Left ventricle myocardium inferior (tissue), 1 donor: ENCODE results near the gene PAK4. TPM values are rescaled to one million over a fixed set of nuclear protein-coding genes. Genes with fewer than 3 reads are reported as not detected.
A peak's percentile ranks its signal among the peaks of the same experiment; 100 is the strongest.

Experiments used
- DNase-seq: peaks from one replicate; pipeline ENCODE4 v3.0.0-alpha.2; 2020
- H3K27ac ChIP-seq: fragments of 200-600 bp; replicated peaks from 2 replicates; pipeline ENCODE4 v1.8.0; 2021
- H3K27me3 ChIP-seq: fragments of 200-600 bp; 2 replicates; pipeline ENCODE4 v1.8.0; 2021; ENCODE audit warnings: low read depth
- H3K36me3 ChIP-seq: fragments of 200-600 bp; 2 replicates; pipeline ENCODE4 v1.8.0; 2021
- H3K4me1 ChIP-seq: fragments of 200-600 bp; 2 replicates; pipeline ENCODE4 v1.8.0; 2021
- H3K4me3 ChIP-seq: fragments of 200-600 bp; 2 replicates; pipeline ENCODE4 v1.8.0; 2021; ENCODE audit warnings: mild to moderate bottlenecking, moderate library complexity
- H3K9me3 ChIP-seq: fragments of 200-600 bp; replicated peaks from 2 replicates; pipeline ENCODE4 v1.8.0; 2021
- intact Hi-C: fragments of 100-400 bp; cut with micrococcal nuclease; formaldehyde crosslinking; loops from one replicate; pipeline ENCODE4 v1.11.0; 2022
- total RNA-seq: library from RNA; stranded (reverse); fragmentation: NEBNext Ultra II Directional; extraction: Animal tissue kit (Norgen Biotek cat#: 25700); gene quantifications from one replicate; pipeline ENCODE4 v1.2.1, GENCODE V29; 2021
- TF ChIP-seq, protein P1 (sequence below): fragments of 200-600 bp; IDR thresholded peaks from 2 replicates; pipeline ENCODE4 v1.8.0; 2021; ENCODE audit warnings: antibody characterized with exemption, mild to moderate bottlenecking, borderline replicate concordance
- donor health status: DM: no; HTN: yes; CAD: no; lungs with severe emphysema.

Gene PAK4
- total RNA-seq, 1 donor from 2014 or later = 17.0 TPM

DNA sequence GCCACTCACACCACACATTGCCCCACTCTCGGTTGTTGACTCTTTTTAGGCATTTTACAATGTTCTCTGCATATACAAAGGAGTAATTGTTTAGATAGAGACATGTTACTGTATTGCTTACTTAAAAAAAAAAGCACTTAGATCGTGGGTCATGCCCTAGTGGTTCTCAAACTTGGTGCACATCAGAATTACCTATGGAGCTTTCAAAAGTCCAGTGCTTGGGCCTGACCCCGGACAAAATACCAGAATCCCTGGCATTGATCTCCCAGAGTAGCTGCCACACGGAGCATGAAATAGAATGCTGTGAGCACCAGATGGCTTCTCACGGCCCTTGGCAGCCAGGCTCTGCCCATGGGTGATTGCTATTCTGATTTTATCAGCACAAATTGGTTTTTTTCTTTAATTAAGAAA lies 21.4 kb upstream of the PAK4 start:
- H3K27me3 ChIP-seq = peaks cover 85% of the 10 kb centered on the region
- no peak for DNase-seq
- TF ChIP-seq, protein P1, sequence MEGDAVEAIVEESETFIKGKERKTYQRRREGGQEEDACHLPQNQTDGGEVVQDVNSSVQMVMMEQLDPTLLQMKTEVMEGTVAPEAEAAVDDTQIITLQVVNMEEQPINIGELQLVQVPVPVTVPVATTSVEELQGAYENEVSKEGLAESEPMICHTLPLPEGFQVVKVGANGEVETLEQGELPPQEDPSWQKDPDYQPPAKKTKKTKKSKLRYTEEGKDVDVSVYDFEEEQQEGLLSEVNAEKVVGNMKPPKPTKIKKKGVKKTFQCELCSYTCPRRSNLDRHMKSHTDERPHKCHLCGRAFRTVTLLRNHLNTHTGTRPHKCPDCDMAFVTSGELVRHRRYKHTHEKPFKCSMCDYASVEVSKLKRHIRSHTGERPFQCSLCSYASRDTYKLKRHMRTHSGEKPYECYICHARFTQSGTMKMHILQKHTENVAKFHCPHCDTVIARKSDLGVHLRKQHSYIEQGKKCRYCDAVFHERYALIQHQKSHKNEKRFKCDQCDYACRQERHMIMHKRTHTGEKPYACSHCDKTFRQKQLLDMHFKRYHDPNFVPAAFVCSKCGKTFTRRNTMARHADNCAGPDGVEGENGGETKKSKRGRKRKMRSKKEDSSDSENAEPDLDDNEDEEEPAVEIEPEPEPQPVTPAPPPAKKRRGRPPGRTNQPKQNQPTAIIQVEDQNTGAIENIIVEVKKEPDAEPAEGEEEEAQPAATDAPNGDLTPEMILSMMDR = no peak
- no peak overlapping the region for H3K27ac ChIP-seq
- no peaks in the 10 kb centered on the region for H3K4me1 ChIP-seq
- H3K4me3 ChIP-seq = no peak overlapping the region
- H3K9me3 ChIP-seq = no peaks in the 10 kb centered on the region
- intact Hi-C loops = no loop called here
- no peaks in the 10 kb centered on the region for H3K36me3 ChIP-seq

DNA sequence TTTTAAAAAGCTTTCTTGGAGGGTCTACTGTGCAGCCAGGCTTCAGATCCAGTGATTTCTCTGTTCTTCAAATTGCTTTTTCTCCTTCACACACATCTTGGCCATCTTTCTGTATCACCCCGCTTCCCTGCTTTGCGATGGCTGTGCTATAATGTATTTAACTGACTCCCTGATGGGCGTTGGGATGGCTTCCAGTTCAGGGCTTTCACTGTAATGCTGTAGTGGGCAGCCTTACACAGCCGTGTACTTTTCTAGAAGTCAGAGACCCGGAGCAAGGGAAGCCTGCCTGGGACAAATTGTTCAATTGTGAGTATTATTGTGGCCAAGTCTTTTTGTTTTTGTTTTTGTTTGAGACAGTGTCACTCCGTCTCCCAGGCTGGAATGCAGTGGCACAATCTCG lies 19.4 kb upstream of the PAK4 start:
- Histone ChIP-seq H3K27me3 (peaks cover 85% of the 10 kb centered on the region), H3K36me3 (no peaks in the 10 kb centered on the region), H3K4me3 (no peak overlapping the region), H3K9me3 (no peaks in the 10 kb centered on the region), H3K27ac (no peak overlapping the region), H3K4me1 (no peaks in the 10 kb centered on the region)
- TF ChIP-seq, protein P1 = no peak
- intact Hi-C loops = loop anchor here (5.0 kb wide), 1 partner anchor 221 kb away; no protein-coding TSS in a partner anchor
- no peak for DNase-seq

GRCh38 chr19:39109641-39110040 lies 15.9 kb upstream of the PAK4 start:
- H3K4me3 ChIP-seq = no peak overlapping the region
- TF ChIP-seq, protein P1 = no peak
- no peak for DNase-seq
- H3K9me3 ChIP-seq = no peaks in the 10 kb centered on the region
- intact Hi-C loops = loop anchor here (5.0 kb wide), 1 partner anchor 218 kb away; no protein-coding TSS in a partner anchor
- peaks cover 99% of the 10 kb centered on the region for H3K27me3 ChIP-seq
- no peaks in the 10 kb centered on the region for H3K36me3 ChIP-seq
- no peak overlapping the region for H3K27ac ChIP-seq
- H3K4me1 ChIP-seq = no peaks in the 10 kb centered on the region

GRCh38 chr19:39110263-39110967 lies 15.2 kb upstream of the PAK4 start:
- Histone ChIP-seq H3K27ac (no peak overlapping the region), H3K4me3 (no peak overlapping the region), H3K27me3 (peaks cover 99% of the 10 kb centered on the region), H3K4me1 (no peaks in the 10 kb centered on the region), H3K9me3 (no peaks in the 10 kb centered on the region), H3K36me3 (no peaks in the 10 kb centered on the region)
- intact Hi-C loops = no loop called here
- TF ChIP-seq, protein P1 = peak; percentile 80
- DNase-seq = peak; percentile 47

- DNase-seq = no peak
- Histone ChIP-seq H3K27ac (no peak overlapping the region), H3K27me3 (peaks cover 99% of the 10 kb centered on the region), H3K36me3 (no peaks in the 10 kb centered on the region), H3K9me3 (no peaks in the 10 kb centered on the region), H3K4me3 (no peak overlapping the region), H3K4me1 (no peaks in the 10 kb centered on the region)
- TF ChIP-seq, protein P1 = no peak
- intact Hi-C loops = no loop called here
These were observed 13.9 kb upstream of the PAK4 start for GRCh38 chr19:39111593-39112199.
